Uterus (tissue), 4 donors: ENCODE results near the gene EEA1. TPM values are rescaled to one million over a fixed set of nuclear protein-coding genes. Genes with fewer than 3 reads are reported as not detected.

ENCODE experiments used
- DNase-seq, 2 donors: peaks; one replicate each; pipeline ENCODE4 v3.0.0-alpha.2; 2019 to 2020
- H3K27ac ChIP-seq, 2 donors: fragments of 200-600 bp; sonication (generic); 1 replicate in 1 of 2; 2 replicates in 1 of 2; pipeline ENCODE4 v1.5.1; 2016 to 2018
- H3K27me3 ChIP-seq, 2 donors: fragments of 200-600 bp; sonication (generic); one replicate each; pipeline ENCODE4 v1.5.1; 2018 to 2019; ENCODE audit warnings: control low read depth in 1 of 2
- H3K36me3 ChIP-seq, 2 donors: fragments of 200-600 bp; sonication (generic); one replicate each; pipeline ENCODE4 v1.5.1; 2019; ENCODE audit warnings: control low read depth in 1 of 2
- H3K4me1 ChIP-seq, 2 donors: fragments of 200-600 bp; sonication (generic); one replicate each; pipeline ENCODE4 v1.5.1; 2018 to 2019; ENCODE audit warnings: control low read depth in 1 of 2
- H3K4me3 ChIP-seq, 2 donors: fragments of 200-600 bp; sonication (generic); 1 replicate in 1 of 2; 2 replicates in 1 of 2; pipeline ENCODE4 v1.5.1; 2018 to 2019; ENCODE audit warnings: mild to moderate bottlenecking in 1 of 2
- H3K9me3 ChIP-seq, 2 donors: fragments of 200-600 bp; sonication (generic); one replicate each; pipeline ENCODE4 v1.5.1; 2019; ENCODE audit warnings: control low read depth in 1 of 2
- CTCF ChIP-seq, 4 experiments: fragments of 200-600 bp in 2 of 4; fragments of 450-650 bp in 2 of 4; sonication (generic) in 2 of 4; IDR thresholded peaks; one replicate each; pipeline ENCODE4 v1.5.1; 2016 to 2019; ENCODE audit warnings: antibody characterized with exemption in 4 of 4, mild to moderate bottlenecking in 2 of 4, moderate library complexity in 1 of 4
- POLR2A ChIP-seq, 2 donors: fragments of 450-650 bp; IDR thresholded peaks; one replicate each; pipeline ENCODE4 v1.6.1; 2016; ENCODE audit warnings: antibody characterized with exemption in 2 of 2, mild to moderate bottlenecking in 1 of 2, moderate library complexity in 1 of 2
- intact Hi-C: fragments of 100-400 bp; cut with DNase I; formaldehyde crosslinking; loops from one replicate; pipeline ENCODE4 v1.15.1; 2023; ENCODE audit warnings: low total_unique reads
- small RNA-seq: library from RNA; depleted of rRNA; stranded (forward); fragments of <200 nt; gene quantifications from one replicate; pipeline ENCODE3, GENCODE V24; 2016
- total RNA-seq, 4 donors: library from RNA; depleted of rRNA in 3 of 4; stranded (reverse); fragments of >200 nt in 3 of 4; gene quantifications; one replicate each; pipeline versions ENCODE4 v1.1.0 to v1.2.4, GENCODE V29; 2014 to 2023
- donor health status: DM: yes; HTN: yes; CAD: no.

The EEA1 gene
- total RNA-seq, 4 donors from 2014 or later: 15.4 to 53.0 (median 31.6) TPM

- Histone ChIP-seq H3K27me3 (no peaks in the 10 kb centered on the region), H3K4me1 (no peaks in the 10 kb centered on the region), H3K9me3 (no peaks in the 10 kb centered on the region), H3K4me3 (no peak overlapping the region), H3K36me3 (no peaks in the 10 kb centered on the region), H3K27ac (no peak overlapping the region)
- TF ChIP-seq CTCF (IDR thresholded peaks at IDR 0.05) (no peak), POLR2A (IDR thresholded peaks at IDR 0.05) (no peak)
- intact Hi-C loops: no loop called here
- DNase-seq: no peak
Measured at GRCh38 chr12:92729773-92730305, 199.3 kb downstream of the EEA1 start.

DNA sequence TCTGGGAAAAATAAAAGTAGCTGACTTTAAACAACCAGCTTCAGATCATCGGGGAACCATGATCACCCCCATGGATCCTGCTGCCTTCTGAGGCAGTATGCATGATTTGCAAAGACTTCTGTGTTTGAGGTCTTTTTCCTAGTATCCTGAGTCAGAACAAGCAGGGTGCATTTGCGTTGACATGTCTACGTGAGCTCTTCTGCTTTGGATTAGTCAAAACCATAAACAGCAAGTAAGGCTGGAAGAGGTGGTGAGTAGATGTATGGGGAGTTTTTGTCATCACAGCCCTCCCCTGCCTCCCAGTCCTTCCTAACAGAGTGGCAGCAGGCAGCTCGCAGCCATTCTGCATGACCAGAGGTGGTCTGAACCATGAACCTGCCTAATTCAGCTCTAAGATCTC, 202.2 kb downstream of the EEA1 start:
- H3K27ac ChIP-seq: no peak overlapping the region
- no peaks in the 10 kb centered on the region for H3K4me1 ChIP-seq
- no peak overlapping the region for H3K4me3 ChIP-seq
- TF ChIP-seq CTCF (IDR thresholded peaks at IDR 0.05) (no peak), POLR2A (IDR thresholded peaks at IDR 0.05) (no peak)
- DNase-seq: no peak
- intact Hi-C loops: no loop called here
- H3K36me3 ChIP-seq: no peaks in the 10 kb centered on the region
- no peaks in the 10 kb centered on the region for H3K27me3 ChIP-seq
- no peaks in the 10 kb centered on the region for H3K9me3 ChIP-seq

- DNase-seq: no peak
- Histone ChIP-seq H3K4me1 (no peaks in the 10 kb centered on the region), H3K27me3 (no peaks in the 10 kb centered on the region), H3K27ac (no peak overlapping the region), H3K4me3 (no peak overlapping the region), H3K9me3 (no peaks in the 10 kb centered on the region), H3K36me3 (no peaks in the 10 kb centered on the region)
- no peak for TF ChIP-seq CTCF (IDR thresholded peaks at IDR 0.05)
- intact Hi-C loops: no loop called here
Measured at GRCh38 chr12:92722897-92723296, 206.2 kb downstream of the EEA1 start.

DNA sequence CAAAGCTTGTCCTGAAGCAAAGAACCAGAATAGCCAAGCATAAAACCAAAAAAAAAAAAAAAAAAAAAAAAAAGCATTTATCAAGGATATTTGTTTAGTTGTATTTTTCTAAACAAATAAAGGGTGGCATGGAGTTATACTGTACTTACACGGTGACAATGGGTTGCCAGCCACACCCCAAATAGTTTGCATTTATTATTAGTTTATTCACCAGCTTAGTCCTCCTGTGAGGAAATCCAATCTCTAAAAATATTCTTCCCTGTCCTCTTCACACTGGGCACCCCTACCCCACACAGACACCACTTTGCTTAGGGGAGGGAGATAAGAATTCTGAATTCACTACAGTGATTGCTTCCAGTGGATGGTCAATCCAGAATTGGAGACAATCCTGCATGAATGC, 207.4 kb downstream of the EEA1 start:
- no peak overlapping the region for H3K4me3 ChIP-seq
- H3K4me1 ChIP-seq: no peaks in the 10 kb centered on the region
- H3K27me3 ChIP-seq: no peaks in the 10 kb centered on the region
- intact Hi-C loops: no loop called here
- TF ChIP-seq CTCF (IDR thresholded peaks at IDR 0.05) (no peak), POLR2A (IDR thresholded peaks at IDR 0.05) (no peak)
- H3K36me3 ChIP-seq: no peaks in the 10 kb centered on the region
- DNase-seq: no peak
- H3K27ac ChIP-seq: no peak overlapping the region
- H3K9me3 ChIP-seq: no peaks in the 10 kb centered on the region

- no peak for DNase-seq
- TF ChIP-seq CTCF (IDR thresholded peaks at IDR 0.05): no peak
- no peak for TF ChIP-seq POLR2A (IDR thresholded peaks at IDR 0.05)
- H3K4me3 ChIP-seq: no peak overlapping the region
- H3K9me3 ChIP-seq: no peaks in the 10 kb centered on the region
- H3K27ac ChIP-seq: no peak overlapping the region
- H3K36me3 ChIP-seq: no peaks in the 10 kb centered on the region
- no peaks in the 10 kb centered on the region for H3K27me3 ChIP-seq
- no peaks in the 10 kb centered on the region for H3K4me1 ChIP-seq
- intact Hi-C loops: no loop called here
Measured at GRCh38 chr12:92721130-92721529, 208.0 kb downstream of the EEA1 start.

Small RNA genes lying within 50 kb of the gene (small RNA-seq; reads per million reads assigned to genes)
- not detected for gene RNU6-1329P

Other genes with a start within 250 kb of the EEA1 start
- gene PLEKHG7, start 226.3 kb downstream of the EEA1 start, total RNA-seq: 1 to 10 TPM in 1 of 4 donors, under 1 TPM in 1, not detected in 2; 0.26 to 1.5 TPM